HepG2 (cell line): Measurements from ENCODE around the gene SDHAF1. TPM values are rescaled to one million over a fixed set of nuclear protein-coding genes. Genes with fewer than 3 reads are reported as not detected.

Source experiments
- ARHGAP35 ChIP-seq: sonication (generic); formaldehyde crosslinking; IDR thresholded peaks from 2 replicates; pipeline ENCODE4 v1.9.0; 2022; ENCODE audit warnings: mild to moderate bottlenecking, inconsistent platforms, moderate library complexity, missing genetic modification reagents, borderline replicate concordance
- DMAP1 ChIP-seq: IDR thresholded peaks from 2 replicates; pipeline ENCODE4 v1.6.1; 2016
- MAFK ChIP-seq, 2 experiments: IDR thresholded peaks in 1 of 2; conservative IDR thresholded peaks in 1 of 2; 2 replicates each; pipeline ENCODE4 v1.6.1; 2011; ENCODE audit warnings: improper control_type of control experiment in 2 of 2, low read length in 2 of 2
- MIXL1 ChIP-seq: IDR thresholded peaks from 2 replicates; pipeline ENCODE4 v1.6.1; 2016
- MYC ChIP-seq: sonication (generic); formaldehyde crosslinking; IDR thresholded peaks from 2 replicates; pipeline ENCODE4 v1.9.0; 2021; ENCODE audit warnings: missing genetic modification reagents, borderline replicate concordance
- ZNF143 ChIP-seq: sonication (generic); formaldehyde crosslinking; IDR thresholded peaks from 2 replicates; pipeline ENCODE4 v1.4.0; 2020; ENCODE audit warnings: missing genetic modification reagents
- ZNF382 ChIP-seq: sonication (generic); formaldehyde crosslinking; IDR thresholded peaks from 2 replicates; pipeline ENCODE4 v1.5.0; 2020; ENCODE audit warnings: missing genetic modification reagents, mild to moderate bottlenecking, borderline replicate concordance
- ZNF430 ChIP-seq: sonication (generic); formaldehyde crosslinking; IDR thresholded peaks from 2 replicates; pipeline ENCODE4 v1.9.0; 2021; ENCODE audit warnings: mild to moderate bottlenecking, missing genetic modification reagents
- ZNF749 ChIP-seq: sonication (generic); formaldehyde crosslinking; IDR thresholded peaks from 2 replicates; pipeline ENCODE4 v1.8.0; 2022; ENCODE audit warnings: mild to moderate bottlenecking, missing genetic modification reagents, moderate library complexity, borderline replicate concordance
- polyA plus RNA-seq, 8 experiments: library from polyadenylated mRNA; depleted of rRNA in 3 of 8; stranded (reverse) in 7 of 8; unstranded in 1 of 8; fragments of >200 nt; fragmentation: Illumina TruSeq in 4 of 8; extraction: Trizol in 4 of 8; gene quantifications; 2 replicates each; pipeline versions ENCODE4 v1.2.1 to v1.2.3, GENCODE V29; 2011 to 2016; ENCODE audit warnings: low read depth in 4 of 8, missing spikeins in 1 of 8, mixed read lengths in 1 of 8; ENCODE audit not compliant: insufficient read depth in 1 of 8
- total RNA-seq, 5 experiments: library from RNA; depleted of rRNA; stranded (reverse); fragments of >200 nt; fragmentation: Illumina TruSeq; extraction: Trizol; gene quantifications; 2 replicates each; pipeline ENCODE4 v1.2.3, GENCODE V29; 2016; ENCODE audit warnings: low read depth in 1 of 5
- TF ChIP-seq, protein P1 (sequence below): sonication (generic); formaldehyde crosslinking; IDR thresholded peaks from 2 replicates; pipeline ENCODE4 v1.9.0; 2022; ENCODE audit warnings: missing genetic modification reagents, mild to moderate bottlenecking, borderline replicate concordance
- TF ChIP-seq, protein P2 (sequence below): sonication (generic); formaldehyde crosslinking; IDR thresholded peaks from 2 replicates; pipeline ENCODE4; 2020; ENCODE audit warnings: missing genetic modification reagents, mild to moderate bottlenecking, borderline replicate concordance

The SDHAF1 gene
- total and polyA plus RNA-seq, 2 of the 13 experiments (the other 11 are each of a cell fraction or from before 2014, with no cell fraction given): 17.8 to 22.8 TPM

DNA sequence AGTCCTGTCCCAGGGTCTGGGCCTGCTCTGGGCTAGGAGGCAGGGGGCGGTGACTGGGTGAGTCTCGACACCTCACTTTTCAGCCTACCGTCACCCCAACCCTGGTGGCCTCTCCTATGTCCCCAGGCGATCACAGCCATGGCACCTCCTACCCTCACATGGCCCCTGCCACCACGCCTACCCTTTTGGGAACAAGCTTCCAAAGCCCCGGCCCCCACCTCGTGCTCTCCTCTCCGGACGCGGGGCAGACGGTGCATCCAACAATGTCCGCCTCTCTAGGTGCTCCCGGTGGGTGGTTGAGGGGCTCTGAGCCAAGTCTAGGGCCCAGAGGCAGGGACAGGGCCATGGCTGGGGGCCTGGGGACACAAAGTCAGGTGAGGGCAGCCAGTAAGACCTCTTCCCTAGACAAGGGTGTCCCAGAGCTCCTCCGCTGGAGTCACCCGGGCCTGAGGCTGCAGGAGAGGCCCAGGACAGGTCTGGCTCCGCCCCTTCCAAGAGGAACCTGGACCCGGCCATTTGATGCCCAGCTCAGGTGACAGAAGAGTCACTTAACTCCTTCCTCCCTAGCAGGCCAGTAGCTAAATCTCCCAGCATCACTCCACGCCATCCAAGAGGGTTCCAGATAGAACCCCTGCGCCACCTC lies 13.5 kb downstream of the SDHAF1 start, which contains the start of gene SYNE4 (continued):
- TF ChIP-seq MAFK (conservative IDR thresholded peaks at IDR 0.05 in 1 of 2, IDR thresholded peaks at IDR 0.05 in 1 of 2; ENCODE audit: low read length in 2 of 2) (no peak), ZNF382 (CRISPR knock-in tag) (no peak), ZNF749 (CRISPR knock-in tag) (no peak), DMAP1 (peak; percentile 68), MIXL1 (no peak), ARHGAP35 (peak; percentile 79; the same call in 1 of the 2 replicates), ZNF143 (CRISPR knock-in tag) (no peak), ZNF430 (no peak; the same call in 1 of the 2 replicates), MYC (CRISPR knock-in tag) (peak; percentile 79)
- TF ChIP-seq, protein P1, sequence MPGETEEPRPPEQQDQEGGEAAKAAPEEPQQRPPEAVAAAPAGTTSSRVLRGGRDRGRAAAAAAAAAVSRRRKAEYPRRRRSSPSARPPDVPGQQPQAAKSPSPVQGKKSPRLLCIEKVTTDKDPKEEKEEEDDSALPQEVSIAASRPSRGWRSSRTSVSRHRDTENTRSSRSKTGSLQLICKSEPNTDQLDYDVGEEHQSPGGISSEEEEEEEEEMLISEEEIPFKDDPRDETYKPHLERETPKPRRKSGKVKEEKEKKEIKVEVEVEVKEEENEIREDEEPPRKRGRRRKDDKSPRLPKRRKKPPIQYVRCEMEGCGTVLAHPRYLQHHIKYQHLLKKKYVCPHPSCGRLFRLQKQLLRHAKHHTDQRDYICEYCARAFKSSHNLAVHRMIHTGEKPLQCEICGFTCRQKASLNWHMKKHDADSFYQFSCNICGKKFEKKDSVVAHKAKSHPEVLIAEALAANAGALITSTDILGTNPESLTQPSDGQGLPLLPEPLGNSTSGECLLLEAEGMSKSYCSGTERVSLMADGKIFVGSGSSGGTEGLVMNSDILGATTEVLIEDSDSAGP: peak; percentile 50; the same call in 1 of the 2 replicates
- TF ChIP-seq, protein P2, sequence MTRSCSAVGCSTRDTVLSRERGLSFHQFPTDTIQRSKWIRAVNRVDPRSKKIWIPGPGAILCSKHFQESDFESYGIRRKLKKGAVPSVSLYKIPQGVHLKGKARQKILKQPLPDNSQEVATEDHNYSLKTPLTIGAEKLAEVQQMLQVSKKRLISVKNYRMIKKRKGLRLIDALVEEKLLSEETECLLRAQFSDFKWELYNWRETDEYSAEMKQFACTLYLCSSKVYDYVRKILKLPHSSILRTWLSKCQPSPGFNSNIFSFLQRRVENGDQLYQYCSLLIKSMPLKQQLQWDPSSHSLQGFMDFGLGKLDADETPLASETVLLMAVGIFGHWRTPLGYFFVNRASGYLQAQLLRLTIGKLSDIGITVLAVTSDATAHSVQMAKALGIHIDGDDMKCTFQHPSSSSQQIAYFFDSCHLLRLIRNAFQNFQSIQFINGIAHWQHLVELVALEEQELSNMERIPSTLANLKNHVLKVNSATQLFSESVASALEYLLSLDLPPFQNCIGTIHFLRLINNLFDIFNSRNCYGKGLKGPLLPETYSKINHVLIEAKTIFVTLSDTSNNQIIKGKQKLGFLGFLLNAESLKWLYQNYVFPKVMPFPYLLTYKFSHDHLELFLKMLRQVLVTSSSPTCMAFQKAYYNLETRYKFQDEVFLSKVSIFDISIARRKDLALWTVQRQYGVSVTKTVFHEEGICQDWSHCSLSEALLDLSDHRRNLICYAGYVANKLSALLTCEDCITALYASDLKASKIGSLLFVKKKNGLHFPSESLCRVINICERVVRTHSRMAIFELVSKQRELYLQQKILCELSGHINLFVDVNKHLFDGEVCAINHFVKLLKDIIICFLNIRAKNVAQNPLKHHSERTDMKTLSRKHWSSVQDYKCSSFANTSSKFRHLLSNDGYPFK (CRISPR knock-in tag): peak; percentile 86; the same call in 1 of the 2 replicates
